ENCODE data around the gene FGR. TPM values are rescaled to one million over a fixed set of nuclear protein-coding genes. Genes with fewer than 3 reads are reported as not detected.

Gene FGR
- total and polyA plus RNA-seq, 4 donors: 4.0 to 8.5 (median 5.4) TPM

DNA sequence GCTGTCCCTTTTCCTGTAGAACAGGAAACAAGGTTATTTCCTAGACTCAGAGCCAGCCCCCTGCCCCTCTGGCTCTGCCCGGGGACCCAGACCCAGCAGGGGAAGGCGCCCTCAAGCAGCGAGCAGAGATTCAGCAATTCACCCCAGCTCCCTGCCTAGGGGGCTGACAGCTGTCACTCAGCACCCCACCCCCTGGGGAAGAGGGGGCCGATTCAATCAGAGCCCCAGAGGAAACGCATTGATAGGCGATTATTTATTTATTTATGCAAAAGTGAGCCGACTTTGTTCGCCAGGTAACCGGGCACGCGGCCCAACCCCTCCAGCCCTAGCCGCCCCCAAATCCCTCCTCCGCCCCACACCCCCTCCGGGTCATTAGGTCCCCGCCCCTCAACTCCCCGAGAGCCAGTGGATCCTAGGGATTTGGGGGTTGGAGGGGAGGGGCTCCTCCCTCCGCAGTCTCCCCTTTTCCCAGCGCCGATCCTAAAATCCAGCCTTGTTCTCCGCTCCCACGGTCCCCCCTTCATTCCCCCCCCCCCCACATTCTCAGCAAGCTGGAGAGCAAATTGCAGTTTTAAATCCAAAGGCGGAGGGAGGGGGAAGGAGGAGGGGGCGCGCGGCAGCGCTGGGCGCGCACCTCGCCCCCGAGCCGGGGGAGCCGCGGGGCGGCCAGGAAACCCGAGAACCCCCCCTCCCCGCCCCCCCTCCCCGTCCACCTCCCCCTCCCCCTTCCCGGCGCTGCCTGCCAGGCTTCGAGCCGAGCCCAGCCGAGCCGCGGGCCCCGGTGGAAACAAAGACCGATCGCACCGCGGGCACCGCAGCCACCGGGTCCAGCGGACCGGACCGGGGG, 32.3 kb downstream of the FGR start:
- peaks cover 80% of the 10 kb centered on the region for H3K4me1 ChIP-seq (ENCODE audit: control insufficient read depth, insufficient read depth, low read length)
- no peaks in the 10 kb centered on the region for H3K27me3 ChIP-seq (ENCODE audit: control insufficient read depth, insufficient read depth, low read length)
- DNase-seq (ENCODE audit: low read depth in 4 of 6, low spot score in 6 of 6): peak in 2 of 6 donors; percentile 66 to 73
- peak overlapping the region; percentile 92 for H3K27ac ChIP-seq (ENCODE audit: low read depth, low read length)
- peak overlapping the region; percentile 72 for H3K4me3 ChIP-seq (ENCODE audit: low read depth, low read length)
- no peaks in the 10 kb centered on the region for H3K9me3 ChIP-seq (ENCODE audit: control insufficient read depth, insufficient read depth, low read length)
- 0% methylated on average over 19 of the region's 54 CpGs for WGBS (ENCODE audit: insufficient coverage)
- H3K36me3 ChIP-seq (ENCODE audit: control insufficient read depth, insufficient read depth, low read length): peaks cover 33% of the 10 kb centered on the region

DNA sequence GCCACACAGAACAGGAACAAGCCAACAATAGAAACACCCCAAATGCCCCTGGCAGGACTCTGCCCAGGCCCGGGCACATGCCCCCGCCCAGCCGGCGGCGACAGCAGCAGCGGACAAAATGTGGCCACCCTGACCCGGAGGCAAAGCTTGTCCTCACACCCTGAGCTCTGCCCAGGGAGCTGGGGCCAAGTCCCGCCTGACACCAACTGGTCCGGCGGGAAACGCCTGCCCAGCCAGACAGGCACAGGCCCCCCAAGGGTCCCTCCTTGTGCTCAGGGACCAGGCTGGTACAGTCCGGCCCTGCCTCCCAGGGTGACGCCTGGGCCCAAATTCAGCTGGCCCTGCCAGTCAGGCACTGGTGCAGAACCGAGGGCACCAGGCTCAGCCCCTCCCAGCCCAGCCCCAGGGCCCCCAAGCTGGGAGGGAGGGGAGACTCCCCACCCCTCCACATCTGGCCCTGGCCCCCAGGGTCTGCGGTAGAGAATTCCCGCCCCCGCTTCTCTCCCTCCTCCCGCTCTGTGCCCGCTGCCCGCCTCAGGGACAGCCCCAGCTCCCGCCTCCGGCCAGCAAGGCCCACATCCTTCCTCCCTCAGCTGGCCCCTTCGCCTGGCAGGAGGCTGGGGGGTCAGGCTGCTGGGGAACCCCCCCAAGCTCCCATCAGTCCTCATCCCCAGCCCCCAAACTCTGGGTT, 33.1 kb downstream of the FGR start:
- Histone ChIP-seq H3K27ac (ENCODE audit: low read depth, low read length) (peak overlapping the region; percentile 92), H3K36me3 (ENCODE audit: control insufficient read depth, insufficient read depth, low read length) (peaks cover 41% of the 10 kb centered on the region), H3K27me3 (ENCODE audit: control insufficient read depth, insufficient read depth, low read length) (no peaks in the 10 kb centered on the region), H3K4me1 (ENCODE audit: control insufficient read depth, insufficient read depth, low read length) (peaks cover 80% of the 10 kb centered on the region), H3K4me3 (ENCODE audit: low read depth, low read length) (peak overlapping the region; percentile 72), H3K9me3 (ENCODE audit: control insufficient read depth, insufficient read depth, low read length) (no peaks in the 10 kb centered on the region)
- 4% methylated on average over 20 of the region's 23 CpGs for WGBS (ENCODE audit: insufficient coverage)
- DNase-seq (ENCODE audit: low read depth in 4 of 6, low spot score in 6 of 6): peak in 1 of 6 donors; percentile 76

DNA sequence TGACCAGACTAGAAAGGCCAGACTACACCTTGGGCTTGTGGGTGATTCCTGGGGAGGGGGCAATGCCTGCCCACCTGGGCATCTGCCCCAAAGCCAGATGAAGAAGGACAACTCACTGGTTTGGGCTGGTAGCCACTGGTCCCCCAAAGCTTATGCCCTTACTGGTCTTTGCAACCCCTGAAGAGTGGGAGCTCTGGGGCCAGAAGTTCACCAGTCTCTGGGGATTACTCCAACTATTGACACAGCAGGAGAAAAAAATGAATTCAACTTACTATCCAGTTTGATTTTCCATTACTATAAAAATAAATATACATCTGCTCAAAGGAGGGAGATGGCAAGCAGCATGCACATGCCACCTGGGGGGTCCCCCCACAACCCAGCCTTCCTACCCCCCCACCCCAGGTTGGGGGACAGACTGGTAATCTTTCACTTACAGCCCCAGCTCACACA, 33.6 kb downstream of the FGR start:
- no peak for DNase-seq (ENCODE audit: low read depth in 4 of 6, low spot score in 6 of 6)
- Histone ChIP-seq H3K9me3 (ENCODE audit: control insufficient read depth, insufficient read depth, low read length) (no peaks in the 10 kb centered on the region), H3K4me1 (ENCODE audit: control insufficient read depth, insufficient read depth, low read length) (peaks cover 80% of the 10 kb centered on the region), H3K4me3 (ENCODE audit: low read depth, low read length) (peak overlapping the region; percentile 72), H3K27ac (ENCODE audit: low read depth, low read length) (peak overlapping the region; percentile 92), H3K27me3 (ENCODE audit: control insufficient read depth, insufficient read depth, low read length) (no peaks in the 10 kb centered on the region), H3K36me3 (ENCODE audit: control insufficient read depth, insufficient read depth, low read length) (peaks cover 47% of the 10 kb centered on the region)

DNA sequence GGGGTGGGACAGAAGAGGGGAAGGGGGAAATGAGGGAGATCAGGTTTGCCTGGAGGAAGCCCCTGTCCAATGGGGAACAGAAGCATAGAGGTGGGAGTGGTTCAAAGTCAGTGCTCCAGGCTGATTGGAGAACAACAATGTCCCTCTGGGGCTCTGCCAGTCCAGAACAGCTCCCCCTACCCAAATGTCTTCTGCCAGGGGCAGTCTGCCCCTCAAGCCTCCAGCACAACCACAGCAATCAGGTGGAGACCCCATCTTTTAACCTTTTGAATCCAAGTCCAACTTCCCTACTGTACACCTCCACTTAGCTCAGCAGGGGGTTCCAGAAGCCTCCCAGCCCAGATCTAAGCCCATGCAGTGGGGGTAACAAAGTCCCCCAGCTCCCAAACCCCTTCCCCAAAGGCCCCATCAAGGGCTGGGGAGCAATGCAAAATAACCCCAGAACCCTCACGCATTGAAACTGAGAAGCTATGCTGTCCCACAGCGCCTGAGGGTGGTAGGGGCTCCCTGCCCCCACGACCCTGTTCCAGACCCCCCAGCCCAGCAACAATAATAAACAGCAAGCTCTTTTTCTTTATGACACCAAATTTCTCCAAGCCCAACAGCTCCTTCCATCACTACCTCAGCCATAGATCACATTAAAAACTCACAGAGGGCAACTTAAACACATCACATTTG, 34.3 kb downstream of the FGR start:
- WGBS (ENCODE audit: insufficient coverage): 37% methylated on average over 3 of the region's 3 CpGs
- DNase-seq (ENCODE audit: low read depth in 4 of 6, low spot score in 6 of 6): peak in 2 of 6 donors; percentile 75 to 77
- Histone ChIP-seq H3K4me3 (ENCODE audit: low read depth, low read length) (peak overlapping the region; percentile 72), H3K4me1 (ENCODE audit: control insufficient read depth, insufficient read depth, low read length) (peaks cover 79% of the 10 kb centered on the region), H3K36me3 (ENCODE audit: control insufficient read depth, insufficient read depth, low read length) (peaks cover 54% of the 10 kb centered on the region), H3K27ac (ENCODE audit: low read depth, low read length) (peak overlapping the region; percentile 82), H3K27me3 (ENCODE audit: control insufficient read depth, insufficient read depth, low read length) (no peaks in the 10 kb centered on the region), H3K9me3 (ENCODE audit: control insufficient read depth, insufficient read depth, low read length) (no peaks in the 10 kb centered on the region)

DNA sequence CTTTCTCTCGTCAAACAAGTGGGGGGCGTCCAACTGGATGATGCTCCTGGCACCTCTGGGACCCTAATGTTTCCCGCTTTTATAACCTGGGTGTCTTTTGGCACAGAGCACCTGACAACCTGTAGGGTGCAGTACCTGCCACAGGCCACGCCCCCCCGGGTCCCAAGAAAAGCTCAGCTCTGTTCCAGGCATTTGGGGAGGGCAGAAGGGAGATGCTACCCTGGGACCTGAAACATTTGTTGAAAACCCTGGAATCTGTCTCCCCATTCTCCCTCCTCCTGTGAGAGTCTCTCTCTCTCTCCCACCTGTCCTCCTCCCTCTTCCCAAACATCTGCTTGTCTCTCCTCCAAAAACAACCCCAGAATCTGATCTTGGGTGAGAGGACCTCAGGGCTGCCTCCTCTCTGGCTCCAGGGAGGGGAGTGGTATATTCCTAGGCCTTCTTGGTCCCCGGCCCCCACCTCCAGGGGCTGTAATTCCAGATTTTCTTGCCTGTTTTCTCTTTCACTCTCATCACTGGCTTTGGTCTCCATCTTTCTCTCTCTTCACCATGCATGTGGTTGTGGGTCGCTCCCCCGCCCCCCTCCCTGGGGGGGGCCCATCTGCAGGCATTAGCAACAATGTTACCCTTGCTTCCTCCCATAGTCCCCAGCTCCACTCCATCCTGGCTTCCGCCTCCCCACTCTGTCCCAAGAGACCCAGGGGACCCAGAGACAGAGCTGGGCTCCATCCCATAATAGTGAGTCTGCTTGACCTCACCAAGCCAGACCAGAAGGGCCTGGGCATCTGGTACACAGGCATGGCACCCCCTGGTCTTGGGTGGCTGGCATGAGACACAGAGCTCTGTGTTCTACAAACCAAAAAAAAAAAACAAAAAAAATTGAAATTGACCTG, 35.1 kb downstream of the FGR start:
- Histone ChIP-seq H3K9me3 (ENCODE audit: control insufficient read depth, insufficient read depth, low read length) (no peaks in the 10 kb centered on the region), H3K4me1 (ENCODE audit: control insufficient read depth, insufficient read depth, low read length) (peaks cover 84% of the 10 kb centered on the region), H3K27ac (ENCODE audit: low read depth, low read length) (peak overlapping the region; percentile 82), H3K4me3 (ENCODE audit: low read depth, low read length) (peak overlapping the region; percentile 16), H3K27me3 (ENCODE audit: control insufficient read depth, insufficient read depth, low read length) (no peaks in the 10 kb centered on the region), H3K36me3 (ENCODE audit: control insufficient read depth, insufficient read depth, low read length) (peaks cover 62% of the 10 kb centered on the region)
- 23% methylated on average over 5 of the region's 9 CpGs for WGBS (ENCODE audit: insufficient coverage)
- DNase-seq (ENCODE audit: low read depth in 4 of 6, low spot score in 6 of 6): peak in 1 of 6 donors; percentile 23

DNA sequence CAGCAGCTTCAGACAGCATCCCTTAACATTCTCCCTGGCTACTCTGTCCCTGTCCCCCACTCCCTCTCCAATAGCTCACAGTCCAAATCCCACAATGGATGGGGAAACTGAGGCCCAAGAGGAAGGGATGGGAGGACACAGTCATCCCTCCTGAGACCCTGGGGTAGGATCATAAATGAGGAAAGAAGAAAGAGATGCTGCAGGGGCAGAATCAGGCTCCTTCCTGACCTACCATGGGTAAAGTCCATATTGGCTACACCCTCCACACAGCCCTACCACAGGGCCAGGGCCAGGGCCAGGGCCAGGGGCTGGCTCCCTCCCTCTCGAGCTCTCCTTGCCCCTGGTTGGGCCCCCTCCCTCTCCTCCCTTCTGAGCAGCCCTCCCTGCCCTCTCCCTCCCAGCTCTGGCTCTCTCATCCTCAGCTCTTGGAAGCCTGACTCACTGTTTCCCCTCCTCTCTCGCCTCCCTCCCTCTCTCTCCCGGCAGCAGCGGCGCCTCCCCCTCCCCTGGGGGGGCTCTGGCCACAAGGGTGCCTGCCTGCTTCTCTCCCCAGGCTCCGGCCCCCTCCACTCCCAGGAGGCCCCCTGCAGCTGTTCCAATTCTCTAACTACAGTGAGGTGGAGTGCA, 36.0 kb downstream of the FGR start:
- 2% methylated on average over 6 of the region's 6 CpGs for WGBS (ENCODE audit: insufficient coverage)

DNA sequence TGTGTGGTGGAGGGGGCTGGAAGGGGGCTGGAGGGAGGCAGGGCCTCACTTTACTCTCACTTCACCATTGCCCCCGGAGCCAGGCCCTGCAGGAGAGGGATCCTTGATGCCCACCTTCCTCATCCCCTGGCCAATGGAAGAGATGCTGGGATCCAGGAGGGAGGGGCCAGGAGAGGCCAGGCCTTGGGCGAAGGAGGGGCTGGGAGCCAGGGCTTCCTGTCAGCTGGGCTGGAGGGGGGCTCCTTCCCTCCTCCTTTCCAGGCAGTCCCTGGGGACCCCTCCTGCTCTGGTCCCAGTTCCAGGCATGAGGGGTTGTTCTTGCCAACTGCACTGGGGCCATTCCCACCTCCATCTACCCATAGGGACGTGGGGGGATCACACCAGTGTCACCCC, 36.7 kb downstream of the FGR start:
- H3K4me3 ChIP-seq (ENCODE audit: low read depth, low read length): no peak overlapping the region
- H3K27me3 ChIP-seq (ENCODE audit: control insufficient read depth, insufficient read depth, low read length): no peaks in the 10 kb centered on the region
- no peaks in the 10 kb centered on the region for H3K9me3 ChIP-seq (ENCODE audit: control insufficient read depth, insufficient read depth, low read length)
- H3K36me3 ChIP-seq (ENCODE audit: control insufficient read depth, insufficient read depth, low read length): peaks cover 73% of the 10 kb centered on the region
- peaks cover 93% of the 10 kb centered on the region for H3K4me1 ChIP-seq (ENCODE audit: control insufficient read depth, insufficient read depth, low read length)
- DNase-seq (ENCODE audit: low read depth in 4 of 6, low spot score in 6 of 6): peak in 1 of 6 donors; percentile 50
- H3K27ac ChIP-seq (ENCODE audit: low read depth, low read length): peak overlapping the region; percentile 82
- WGBS (ENCODE audit: insufficient coverage): 46% methylated on average over 2 of the region's 3 CpGs

More for the DNA sequence above, 36.0 kb downstream of the FGR start:
- peak in 1 of 6 donors; percentile 72 for DNase-seq (ENCODE audit: low read depth in 4 of 6, low spot score in 6 of 6)
- H3K4me1 ChIP-seq (ENCODE audit: control insufficient read depth, insufficient read depth, low read length): peaks cover 86% of the 10 kb centered on the region
- H3K27me3 ChIP-seq (ENCODE audit: control insufficient read depth, insufficient read depth, low read length): no peaks in the 10 kb centered on the region
- no peaks in the 10 kb centered on the region for H3K9me3 ChIP-seq (ENCODE audit: control insufficient read depth, insufficient read depth, low read length)
- peaks cover 70% of the 10 kb centered on the region for H3K36me3 ChIP-seq (ENCODE audit: control insufficient read depth, insufficient read depth, low read length)
- peak overlapping the region; percentile 16 for H3K4me3 ChIP-seq (ENCODE audit: low read depth, low read length)
- H3K27ac ChIP-seq (ENCODE audit: low read depth, low read length): peak overlapping the region; percentile 82

DNA sequence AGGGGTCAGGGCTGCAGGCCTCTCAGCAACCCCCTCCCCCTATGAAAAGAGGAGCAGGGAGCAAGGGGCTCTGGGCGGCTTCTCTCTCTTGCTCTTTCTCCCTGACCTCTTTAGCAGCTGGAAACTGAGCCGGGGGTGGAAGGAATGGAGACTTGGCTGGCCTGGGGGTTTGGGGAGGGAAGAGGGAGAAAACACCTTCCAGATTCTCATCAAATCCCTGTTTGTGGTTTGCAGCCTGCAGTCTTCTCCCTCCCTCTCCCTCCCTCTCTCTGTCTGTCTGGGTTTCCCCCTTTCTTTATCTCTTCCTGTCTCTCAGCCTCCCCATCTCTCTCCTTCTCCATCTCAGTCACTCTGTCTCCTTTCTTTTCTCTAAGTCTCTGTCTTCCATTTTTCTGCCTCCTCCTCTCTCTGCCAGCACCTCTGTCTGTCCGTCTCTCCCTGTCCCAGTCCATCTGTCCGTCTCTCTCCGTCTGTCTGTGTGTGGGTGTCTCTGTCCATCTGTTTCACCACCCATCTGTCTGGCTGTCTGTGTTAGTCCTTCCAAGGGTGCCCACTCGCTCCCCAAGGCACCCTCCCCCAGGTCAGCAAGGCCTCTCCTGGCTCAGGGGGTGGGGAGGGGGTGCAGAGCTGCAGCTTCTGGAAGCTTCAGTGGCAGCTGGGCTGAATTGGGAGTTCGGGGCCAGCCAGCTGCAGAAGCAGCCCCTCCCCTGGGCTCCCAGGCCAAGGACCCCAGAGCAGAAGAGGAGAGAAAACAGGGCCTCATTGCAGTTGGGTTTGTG, 37.3 kb downstream of the FGR start:
- peak overlapping the region; percentile 82 for H3K27ac ChIP-seq (ENCODE audit: low read depth, low read length)
- DNase-seq (ENCODE audit: low read depth in 4 of 6, low spot score in 6 of 6): no peak

More for the DNA sequence above, 37.3 kb downstream of the FGR start:
- peaks cover 99% of the 10 kb centered on the region for H3K4me1 ChIP-seq (ENCODE audit: control insufficient read depth, insufficient read depth, low read length)
- peaks cover 78% of the 10 kb centered on the region for H3K36me3 ChIP-seq (ENCODE audit: control insufficient read depth, insufficient read depth, low read length)
- 23% methylated on average over 1 of the region's 7 CpGs for WGBS (ENCODE audit: insufficient coverage)
- H3K9me3 ChIP-seq (ENCODE audit: control insufficient read depth, insufficient read depth, low read length): no peaks in the 10 kb centered on the region
- H3K4me3 ChIP-seq (ENCODE audit: low read depth, low read length): no peak overlapping the region
- no peaks in the 10 kb centered on the region for H3K27me3 ChIP-seq (ENCODE audit: control insufficient read depth, insufficient read depth, low read length)
